GM19452 (cell line): ENCODE measurements around the gene BTF3L4.
"Not testable (repeated sequence)": the region's sequence is repeated elsewhere in the genome, so short reads cannot be mapped to it uniquely, and the experiment has no call there.

Experiments used
- ATAC-seq: cut with Tn5 transposase; IDR thresholded peaks from one replicate; pipeline ENCODE4 v1.9.1; 2021; ENCODE audit not compliant: unreplicated experiment

Gene BTF3L4

GRCh38 chr1:52055066-52055865, 829 bp upstream of the BTF3L4 start, which contains the start of gene TXNDC12:
TSS of gene TXNDC12 (minus strand) at chr1:52055191. CDS start at chr1:52055096, 95 bp downstream.
- ATAC-seq, result peak; percentile 38

- ATAC-seq, result no peak
Observed at GRCh38 chr1:52055866-52056162, 281 bp upstream of the BTF3L4 start.

GRCh38 chr1:52056937-52057231, 789 bp downstream of the BTF3L4 start:
- ATAC-seq, result peak; percentile 42

- ATAC-seq, result no peak
Observed at GRCh38 chr1:52057255-52057654, 1.2 kb downstream of the BTF3L4 start.

- no peak for ATAC-seq
Observed at GRCh38 chr1:52057876-52058415, 1.9 kb downstream of the BTF3L4 start.

- ATAC-seq, result no peak
Observed at GRCh38 chr1:52059321-52059720, 3.2 kb downstream of the BTF3L4 start.

- ATAC-seq, result no peak
Observed at GRCh38 chr1:52059888-52060287, 3.8 kb downstream of the BTF3L4 start.

- no peak for ATAC-seq
Observed at GRCh38 chr1:52060822-52061221, 4.7 kb downstream of the BTF3L4 start.

- no peak for ATAC-seq
Observed at GRCh38 chr1:52063192-52063591, 7.1 kb downstream of the BTF3L4 start.

GRCh38 chr1:52070704-52071103, 14.6 kb downstream of the BTF3L4 start:
- ATAC-seq, result no peak

- ATAC-seq, result no peak
Observed at GRCh38 chr1:52072291-52072690, 16.2 kb downstream of the BTF3L4 start.

GRCh38 chr1:52077277-52077676, 21.2 kb downstream of the BTF3L4 start:
- not testable (repeated sequence) for ATAC-seq

- ATAC-seq, result no peak
Observed at GRCh38 chr1:52080014-52080415, 23.9 kb downstream of the BTF3L4 start.

- ATAC-seq, result not testable (repeated sequence)
Observed at GRCh38 chr1:52087892-52088291, 31.8 kb downstream of the BTF3L4 start.

- ATAC-seq, result not testable (repeated sequence)
Observed at GRCh38 chr1:52094300-52094699, 38.2 kb downstream of the BTF3L4 start.

- no peak for ATAC-seq
Observed at GRCh38 chr1:52096216-52096615, 40.1 kb downstream of the BTF3L4 start.

GRCh38 chr1:52098139-52098871, 42.2 kb downstream of the BTF3L4 start:
- ATAC-seq, result no peak

- peak; percentile 75 for ATAC-seq
Observed at GRCh38 chr1:52102336-52103013, 46.4 kb downstream of the BTF3L4 start.

GRCh38 chr1:52111492-52111891, 55.4 kb downstream of the BTF3L4 start:
- no peak for ATAC-seq

- no peak for ATAC-seq
Observed at GRCh38 chr1:52112489-52112888, 56.4 kb downstream of the BTF3L4 start.

GRCh38 chr1:52119301-52120079, 63.4 kb downstream of the BTF3L4 start:
- no peak for ATAC-seq
